ENCODE measurements around the gene CHD8.

CHD8 gene

DNA sequence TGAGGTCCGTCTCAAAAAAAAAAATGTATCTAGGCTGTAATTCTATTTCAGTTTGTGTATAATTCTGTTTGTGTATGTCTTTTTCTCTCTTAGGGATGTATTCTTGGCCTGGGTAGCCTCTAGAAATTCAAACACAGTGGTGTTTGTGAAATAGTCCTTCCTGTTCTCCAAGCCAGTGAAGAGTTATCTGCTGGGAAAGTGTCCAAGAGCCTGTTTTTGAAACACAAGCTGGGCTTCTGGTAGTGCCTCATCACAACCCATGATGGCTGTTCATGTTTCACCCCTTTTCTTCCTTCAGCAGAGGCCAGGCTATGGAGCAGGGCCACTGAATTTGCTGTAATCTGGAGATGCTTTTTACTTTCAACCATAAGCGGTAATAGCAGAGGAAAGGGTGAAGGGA is 40.5 kb upstream of the CHD8 start:
- TF ChIP-seq, protein P1, sequence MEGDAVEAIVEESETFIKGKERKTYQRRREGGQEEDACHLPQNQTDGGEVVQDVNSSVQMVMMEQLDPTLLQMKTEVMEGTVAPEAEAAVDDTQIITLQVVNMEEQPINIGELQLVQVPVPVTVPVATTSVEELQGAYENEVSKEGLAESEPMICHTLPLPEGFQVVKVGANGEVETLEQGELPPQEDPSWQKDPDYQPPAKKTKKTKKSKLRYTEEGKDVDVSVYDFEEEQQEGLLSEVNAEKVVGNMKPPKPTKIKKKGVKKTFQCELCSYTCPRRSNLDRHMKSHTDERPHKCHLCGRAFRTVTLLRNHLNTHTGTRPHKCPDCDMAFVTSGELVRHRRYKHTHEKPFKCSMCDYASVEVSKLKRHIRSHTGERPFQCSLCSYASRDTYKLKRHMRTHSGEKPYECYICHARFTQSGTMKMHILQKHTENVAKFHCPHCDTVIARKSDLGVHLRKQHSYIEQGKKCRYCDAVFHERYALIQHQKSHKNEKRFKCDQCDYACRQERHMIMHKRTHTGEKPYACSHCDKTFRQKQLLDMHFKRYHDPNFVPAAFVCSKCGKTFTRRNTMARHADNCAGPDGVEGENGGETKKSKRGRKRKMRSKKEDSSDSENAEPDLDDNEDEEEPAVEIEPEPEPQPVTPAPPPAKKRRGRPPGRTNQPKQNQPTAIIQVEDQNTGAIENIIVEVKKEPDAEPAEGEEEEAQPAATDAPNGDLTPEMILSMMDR (IDR thresholded peaks at IDR 0.05; ENCODE audit: insufficient read depth, low read depth, low read length, missing control alignments) = no peak
- DNase-seq (ENCODE audit: low read depth) = no peak

DNA sequence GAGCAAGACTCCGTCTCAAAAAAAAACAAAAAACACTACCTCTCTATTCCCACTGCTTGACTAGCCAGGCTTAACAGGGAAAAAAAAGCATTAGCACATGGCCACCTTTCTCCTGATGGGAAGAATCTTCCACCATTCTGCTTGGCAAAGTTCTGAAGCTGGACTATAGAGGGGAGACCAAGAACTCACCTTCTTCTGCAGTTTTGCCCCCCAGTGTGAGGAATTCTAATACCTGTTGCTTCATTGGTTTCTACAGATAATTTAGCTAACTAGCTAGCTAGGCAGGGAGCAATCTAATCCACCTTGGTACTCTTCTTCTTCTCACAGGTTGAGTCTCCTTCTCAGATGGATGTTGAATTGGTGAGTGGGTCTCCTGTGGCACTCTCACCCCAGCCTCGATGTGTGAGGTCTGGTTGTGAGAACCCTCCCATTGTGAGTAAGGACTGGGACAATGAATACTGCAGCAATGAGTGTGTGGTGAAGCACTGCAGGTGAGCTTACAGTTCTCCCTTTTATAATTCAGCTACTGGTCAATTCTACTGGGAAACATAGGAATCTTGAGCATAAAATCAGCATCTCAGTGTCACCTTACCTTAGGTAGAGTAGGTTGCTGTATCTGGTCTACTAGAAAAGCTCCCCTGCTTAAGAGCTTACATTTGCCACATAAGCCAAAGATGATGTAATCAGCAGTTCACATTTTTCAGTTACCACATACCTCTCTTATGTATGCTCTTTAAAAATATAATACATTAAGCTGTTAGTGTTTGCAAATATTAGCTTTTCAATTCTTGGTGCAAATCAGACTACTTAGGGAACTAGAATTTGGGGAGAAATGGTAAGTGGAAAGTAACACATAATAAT is 39.2 kb upstream of the CHD8 start:
- no peak for DNase-seq (ENCODE audit: low read depth)
- TF ChIP-seq, protein P1 (IDR thresholded peaks at IDR 0.05; ENCODE audit: insufficient read depth, low read depth, low read length, missing control alignments) = no peak
- H3K4me3 ChIP-seq (ENCODE audit: low read depth, low read length) = no peak overlapping the region

More for the DNA sequence above, 40.5 kb upstream of the CHD8 start:
- no peak overlapping the region for H3K4me3 ChIP-seq (ENCODE audit: low read depth, low read length)

DNA sequence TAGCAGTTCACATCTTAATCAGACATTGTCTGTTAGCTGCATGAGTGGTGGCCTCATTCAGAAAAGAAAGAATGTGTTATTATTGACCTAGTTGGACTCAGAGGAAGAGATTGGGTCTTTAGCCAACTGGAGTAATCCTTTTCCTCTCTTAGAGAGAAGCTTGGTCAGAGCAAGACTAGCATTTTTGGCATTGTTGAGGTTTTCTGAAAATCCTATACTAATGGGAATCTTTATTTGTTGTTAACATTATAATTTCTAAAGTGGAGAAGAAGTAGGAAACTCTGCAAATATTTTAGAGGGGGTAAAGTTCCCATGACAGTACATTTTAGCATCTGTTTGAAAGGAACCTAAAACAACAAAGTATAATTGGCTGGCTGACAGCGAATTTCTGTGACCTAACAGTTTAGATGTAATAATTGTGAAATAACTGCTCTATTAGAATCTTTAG is 30.7 kb upstream of the CHD8 start:
- H3K4me3 ChIP-seq (ENCODE audit: low read depth, low read length) = no peak overlapping the region
- no peak for DNase-seq (ENCODE audit: low read depth)
- TF ChIP-seq, protein P1 (IDR thresholded peaks at IDR 0.05; ENCODE audit: insufficient read depth, low read depth, low read length, missing control alignments) = no peak

DNA sequence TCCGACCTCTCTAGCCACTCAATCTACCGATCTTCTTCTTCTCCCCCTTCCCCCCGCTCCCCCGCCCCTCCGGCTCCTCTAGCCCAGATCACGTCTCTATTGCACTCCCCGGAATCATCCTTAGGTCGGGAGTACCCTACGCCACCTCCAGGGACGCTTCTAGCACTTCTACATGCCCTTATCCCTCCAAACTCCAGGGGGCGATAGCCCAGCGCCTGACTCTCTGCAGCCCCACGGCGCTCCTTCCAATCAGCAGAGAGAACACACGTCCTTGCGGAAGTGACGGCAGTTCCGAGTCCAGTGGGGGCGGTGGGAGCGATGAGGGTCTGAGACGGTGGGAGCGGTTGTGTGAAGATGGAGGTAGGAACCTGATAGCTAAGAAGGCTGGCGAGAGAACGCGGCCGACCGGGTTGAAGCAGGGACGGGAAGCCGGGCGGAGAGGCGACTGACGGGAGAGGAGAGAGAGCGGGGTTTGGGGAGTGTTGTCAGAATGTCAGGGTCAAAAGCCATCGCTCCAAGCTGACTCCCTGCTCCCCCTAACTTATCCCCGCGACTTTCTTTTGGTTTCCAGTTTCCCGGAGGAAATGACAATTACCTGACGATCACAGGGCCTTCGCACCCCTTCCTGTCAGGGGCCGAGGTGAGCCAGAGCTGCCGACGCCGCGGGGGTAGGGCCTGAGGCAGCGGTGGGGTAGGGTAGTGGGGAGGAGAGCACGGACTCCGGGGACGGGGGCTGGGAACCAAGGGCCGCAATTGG is 21.2 kb upstream of the CHD8 start, which contains the start of the genes RAB2B and TOX4:
TSS of gene RAB2B (minus strand) at position 35 of the 757 bp plus-strand sequence. CDS start 87 bp downstream, outside the sequence.
TSS of gene TOX4 (plus strand) at position 271 of the 757 bp plus-strand sequence. CDS start at position 355, 84 bp downstream.
- TF ChIP-seq, protein P1 (IDR thresholded peaks at IDR 0.05; ENCODE audit: insufficient read depth, low read depth, low read length, missing control alignments) = peak; percentile 98

DNA sequence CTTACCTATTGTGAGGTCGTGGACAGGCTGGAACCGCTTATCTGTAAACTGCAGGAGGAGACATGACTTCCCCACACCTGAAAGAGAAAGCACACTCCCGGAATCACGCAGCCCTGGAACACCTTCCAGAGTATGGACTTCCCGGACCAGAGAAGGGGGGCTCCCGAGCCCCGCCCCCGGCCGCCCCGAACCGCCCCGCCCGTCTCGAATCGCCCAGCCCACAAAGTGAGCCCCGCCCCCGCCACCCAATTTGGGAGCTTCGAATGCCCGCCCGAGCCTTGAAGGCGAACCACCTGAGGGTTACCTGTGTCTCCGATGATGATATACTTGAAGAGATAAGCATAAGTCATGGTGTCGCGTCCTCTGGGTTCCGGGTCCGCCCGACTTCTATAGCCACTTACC is 20.6 kb upstream of the CHD8 start:
- peak overlapping the region; percentile 80 for H3K4me3 ChIP-seq (ENCODE audit: low read depth, low read length)
- TF ChIP-seq, protein P1 (IDR thresholded peaks at IDR 0.05; ENCODE audit: insufficient read depth, low read depth, low read length, missing control alignments) = no peak
- no peak for DNase-seq (ENCODE audit: low read depth)

More for the DNA sequence above, 21.2 kb upstream of the CHD8 start, which contains the start of the genes RAB2B and TOX4:
- H3K4me3 ChIP-seq (ENCODE audit: low read depth, low read length) = peak within 1 kb of the TSS; percentile 80
- DNase-seq (ENCODE audit: low read depth) = peak; percentile 99

DNA sequence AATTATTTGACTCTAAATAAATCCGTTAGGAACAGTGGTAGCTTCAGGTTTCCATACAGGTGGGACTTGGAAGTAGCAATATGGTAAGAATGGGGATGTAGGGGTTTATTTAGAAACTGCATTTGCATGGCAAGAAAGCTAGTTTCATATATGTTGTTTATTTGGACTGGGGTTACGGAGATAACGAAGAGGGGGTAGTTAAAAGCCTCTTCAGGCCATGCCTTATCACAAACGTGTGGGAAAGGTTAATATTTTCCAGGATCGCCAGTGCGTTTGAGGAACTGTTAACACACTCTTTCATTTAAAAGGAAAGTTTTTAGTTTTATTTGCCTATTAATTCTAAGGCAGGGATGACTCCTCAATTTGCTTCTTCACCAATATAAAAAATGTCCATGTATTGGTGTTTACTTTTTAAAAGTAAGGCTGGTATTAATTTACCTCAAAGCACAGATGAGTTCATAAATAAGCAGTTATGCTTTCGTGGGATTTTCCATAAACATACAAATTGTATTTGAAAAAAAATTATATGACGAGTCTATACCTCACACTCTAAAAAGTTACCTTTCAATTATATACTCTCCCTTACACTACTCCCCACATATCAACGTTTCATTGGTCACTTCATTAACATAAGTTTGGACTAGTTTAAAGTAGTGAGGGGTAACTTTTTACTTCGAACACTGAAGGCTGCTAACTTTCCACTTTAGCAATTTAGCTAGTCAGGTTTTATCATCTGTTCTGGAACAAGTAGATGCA is 20.0 kb upstream of the CHD8 start:
- TF ChIP-seq, protein P1 (IDR thresholded peaks at IDR 0.05; ENCODE audit: insufficient read depth, low read depth, low read length, missing control alignments) = no peak
- no peak for DNase-seq (ENCODE audit: low read depth)
- H3K4me3 ChIP-seq (ENCODE audit: low read depth, low read length) = peak overlapping the region; percentile 80

All from GM12865 (cell line).